ENCODE data around the gene RBPJ.

GRCh38 chr4:26418850-26419249 lies 98.0 kb downstream of the RBPJ start:
- TF ChIP-seq, protein P1, sequence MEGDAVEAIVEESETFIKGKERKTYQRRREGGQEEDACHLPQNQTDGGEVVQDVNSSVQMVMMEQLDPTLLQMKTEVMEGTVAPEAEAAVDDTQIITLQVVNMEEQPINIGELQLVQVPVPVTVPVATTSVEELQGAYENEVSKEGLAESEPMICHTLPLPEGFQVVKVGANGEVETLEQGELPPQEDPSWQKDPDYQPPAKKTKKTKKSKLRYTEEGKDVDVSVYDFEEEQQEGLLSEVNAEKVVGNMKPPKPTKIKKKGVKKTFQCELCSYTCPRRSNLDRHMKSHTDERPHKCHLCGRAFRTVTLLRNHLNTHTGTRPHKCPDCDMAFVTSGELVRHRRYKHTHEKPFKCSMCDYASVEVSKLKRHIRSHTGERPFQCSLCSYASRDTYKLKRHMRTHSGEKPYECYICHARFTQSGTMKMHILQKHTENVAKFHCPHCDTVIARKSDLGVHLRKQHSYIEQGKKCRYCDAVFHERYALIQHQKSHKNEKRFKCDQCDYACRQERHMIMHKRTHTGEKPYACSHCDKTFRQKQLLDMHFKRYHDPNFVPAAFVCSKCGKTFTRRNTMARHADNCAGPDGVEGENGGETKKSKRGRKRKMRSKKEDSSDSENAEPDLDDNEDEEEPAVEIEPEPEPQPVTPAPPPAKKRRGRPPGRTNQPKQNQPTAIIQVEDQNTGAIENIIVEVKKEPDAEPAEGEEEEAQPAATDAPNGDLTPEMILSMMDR (IDR thresholded peaks at IDR 0.05): no peak
- no peak for TF ChIP-seq POLR2AphosphoS5 (IDR thresholded peaks at IDR 0.05; ENCODE audit: low read depth, low read length)

Data from Panc1 (cell line).